ENCODE results near the gene NFAM1.

Gene NFAM1

GRCh38 chr22:42439821-42440674 is 7.8 kb upstream of the NFAM1 start:
- DNase-seq (ENCODE audit: low read depth): no peak

- DNase-seq (ENCODE audit: low read depth): no peak
Measured at GRCh38 chr22:42439021-42439567, 6.9 kb upstream of the NFAM1 start.

- DNase-seq (ENCODE audit: low read depth): no peak
Measured at GRCh38 chr22:42438293-42438650, 6.1 kb upstream of the NFAM1 start.

- peak; percentile 67 for DNase-seq (ENCODE audit: low read depth)
Measured at GRCh38 chr22:42437488-42438292, 5.5 kb upstream of the NFAM1 start.

- no peak for DNase-seq (ENCODE audit: low read depth)
Measured at GRCh38 chr22:42436404-42436803, 4.2 kb upstream of the NFAM1 start.

- DNase-seq (ENCODE audit: low read depth): no peak
Measured at GRCh38 chr22:42434748-42435425, 2.7 kb upstream of the NFAM1 start.

- no peak for DNase-seq (ENCODE audit: low read depth)
Measured at GRCh38 chr22:42433754-42434682, 1.8 kb upstream of the NFAM1 start.

GRCh38 chr22:42432818-42433217 is 615 bp upstream of the NFAM1 start:
- no peak for DNase-seq (ENCODE audit: low read depth)

- DNase-seq (ENCODE audit: low read depth): no peak
Measured at GRCh38 chr22:42431401-42432019, 693 bp downstream of the NFAM1 start.

- DNase-seq (ENCODE audit: low read depth): no peak
Measured at GRCh38 chr22:42430528-42431125, 1.6 kb downstream of the NFAM1 start.

GRCh38 chr22:42428760-42429159 is 3.4 kb downstream of the NFAM1 start:
- no peak for DNase-seq (ENCODE audit: low read depth)

GRCh38 chr22:42428025-42428424 is 4.2 kb downstream of the NFAM1 start:
- DNase-seq (ENCODE audit: low read depth): no peak

GRCh38 chr22:42427167-42427566 is 5.0 kb downstream of the NFAM1 start:
- no peak for DNase-seq (ENCODE audit: low read depth)

GRCh38 chr22:42425989-42426355 is 6.2 kb downstream of the NFAM1 start:
- no peak for DNase-seq (ENCODE audit: low read depth)

GRCh38 chr22:42425337-42425988 is 6.7 kb downstream of the NFAM1 start:
- DNase-seq (ENCODE audit: low read depth): no peak

GRCh38 chr22:42419243-42419881 is 12.8 kb downstream of the NFAM1 start:
- DNase-seq (ENCODE audit: low read depth): no peak

GRCh38 chr22:42418811-42419242 is 13.4 kb downstream of the NFAM1 start:
- DNase-seq (ENCODE audit: low read depth): no peak

- no peak for DNase-seq (ENCODE audit: low read depth)
Measured at GRCh38 chr22:42417645-42418305, 14.4 kb downstream of the NFAM1 start.

Measured in T-helper 22 cell (primary cell).